GM12878 (cell line): ENCODE results near the gene DNMT3A. TPM values are rescaled to one million over a fixed set of nuclear protein-coding genes. Genes with fewer than 3 reads are reported as not detected.

ENCODE experiments used
- ATAC-seq: fragments of 200-7000 bp; cut with Tn5 transposase; 3 replicates; pipeline ENCODE4 v1.9.1; 2020; ENCODE audit warnings: mild to moderate bottlenecking, moderate library complexity
- BruUV-seq: library from RNA; stranded (reverse); fragments of 400-500 nt; replicated peaks from 2 replicates; lab custom pipeline; 2021; lab: Mats Ljungman, UMichigan
- CTCF ChIA-PET: fragments of 300-600 bp; sonication (Branson Sonifier 250); formaldehyde crosslinking; extraction: SDS; loops from one replicate; lab custom pipeline; 2021; ENCODE audit warnings: inconsistent platforms; lab: Yijun Ruan, JAX
- POLR2A ChIA-PET: fragments of 350-600 bp; formaldehyde crosslinking; extraction: SDS; loops from one replicate; lab custom pipeline; 2021; ENCODE audit warnings: inconsistent platforms; lab: Charles Lee
- RAD21 ChIA-PET: fragments of 300-600 bp; sonication (Branson Sonifier 250); formaldehyde crosslinking; loops from one replicate; lab custom pipeline; 2023; ENCODE audit warnings: antibody characterized with exemption; ENCODE audit not compliant: unreplicated experiment; lab: Charles Lee
- SMC1A ChIA-PET: fragments of 300-600 bp; sonication (Branson Sonifier 250); formaldehyde crosslinking; loops from one replicate; lab custom pipeline; 2023; ENCODE audit not compliant: unreplicated experiment, uncharacterized antibody; lab: Charles Lee
- DNase-seq: peaks from one replicate; pipeline ENCODE4 v3.0.0-alpha.2; 2011; ENCODE audit warnings: low read depth, low spot score
- FAIRE-seq: peaks from 3 replicates; lab custom pipeline; 2011; peaks lifted over from hg19 to GRCh38; lab: Jason Lieb, UNC
- H2AFZ ChIP-seq: 2 replicates; pipeline ENCODE4 v1.6.0; 2011; ENCODE audit warnings: low read depth, low read length, control low read depth; ENCODE audit not compliant: control insufficient read depth
- H3K27ac ChIP-seq: 2 replicates; pipeline ENCODE4 v1.5.1; 2011; ENCODE audit warnings: control low read depth; ENCODE audit not compliant: control insufficient read depth, insufficient read depth
- H3K27me3 ChIP-seq, 2 experiments: replicated peaks in 1 of 2; 2 replicates each; pipeline versions ENCODE4 v1.6.0 to v1.6.1; 2011; ENCODE audit warnings: low read length in 1 of 2; ENCODE audit not compliant: control insufficient read depth in 2 of 2, insufficient read depth in 2 of 2
- H3K36me3 ChIP-seq, 2 experiments: 2 replicates each; pipeline ENCODE4 v1.5.1; 2011; ENCODE audit warnings: low read length in 1 of 2; ENCODE audit not compliant: control insufficient read depth in 2 of 2, insufficient read depth in 2 of 2
- H3K4me1 ChIP-seq: 2 replicates; pipeline ENCODE4 v1.6.1; 2011; ENCODE audit warnings: mild to moderate bottlenecking, low read length, moderate library complexity, mixed read lengths; ENCODE audit not compliant: control insufficient read depth, insufficient read depth
- H3K4me2 ChIP-seq: 2 replicates; pipeline ENCODE4 v1.6.0; 2011; ENCODE audit warnings: control low read depth; ENCODE audit not compliant: control insufficient read depth, insufficient read depth
- H3K4me3 ChIP-seq: fragments of 200-600 bp; sonication (generic); 2 replicates; pipeline ENCODE4 v1.5.1; 2016
- H3K79me2 ChIP-seq: 2 replicates; pipeline ENCODE4 v1.6.0; 2011; ENCODE audit warnings: low read length; ENCODE audit not compliant: control insufficient read depth, insufficient read depth
- H3K9ac ChIP-seq: 2 replicates; pipeline ENCODE4 v1.8.0; 2011; ENCODE audit warnings: low read length, control low read depth, mixed read lengths; ENCODE audit not compliant: control insufficient read depth, insufficient read depth
- H3K9me3 ChIP-seq: replicated peaks from 3 replicates; pipeline ENCODE4 v1.5.1; 2011; ENCODE audit warnings: mild to moderate bottlenecking, low read length; ENCODE audit not compliant: control insufficient read depth, insufficient read depth
- H4K20me1 ChIP-seq: 2 replicates; pipeline ENCODE4 v1.6.0; 2011; ENCODE audit not compliant: control insufficient read depth, insufficient read depth
- FOS ChIP-seq: IDR thresholded peaks from 3 replicates; pipeline ENCODE4 v1.6.1; 2011; ENCODE audit warnings: borderline replicate concordance; ENCODE audit not compliant: insufficient read length; ENCODE audit errors: extremely low read depth
- FOXM1 ChIP-seq: IDR thresholded peaks from 2 replicates; pipeline ENCODE4 v1.6.1; 2012; ENCODE audit warnings: low read depth, mild to moderate bottlenecking, inconsistent platforms, low read length, moderate library complexity
- HDAC6 ChIP-seq: fragments of 200-600 bp; sonication (generic); IDR thresholded peaks from one replicate; pipeline ENCODE4 v1.8.0; 2017; ENCODE audit warnings: antibody characterized with exemption; ENCODE audit not compliant: unreplicated experiment
- IRF4 ChIP-seq: IDR thresholded peaks from 2 replicates; pipeline ENCODE4 v1.6.1; 2011; ENCODE audit warnings: low read depth, low read length
- RCOR1 ChIP-seq: conservative IDR thresholded peaks from 2 replicates; pipeline ENCODE4 v1.6.1; 2012; ENCODE audit warnings: low read depth, low read length, improper control_type of control experiment
- ZNF207 ChIP-seq: fragments of 450-650 bp; IDR thresholded peaks from 2 replicates; pipeline ENCODE4 v1.6.1; 2014; ENCODE audit warnings: antibody characterized with exemption, mild to moderate bottlenecking, borderline replicate concordance
- ZNF217 ChIP-seq: fragments of 450-650 bp; IDR thresholded peaks from 2 replicates; pipeline ENCODE4 v1.6.1; 2017; ENCODE audit warnings: antibody characterized with exemption, mild to moderate bottlenecking
- ZNF622 ChIP-seq: fragments of 450-650 bp; IDR thresholded peaks from 2 replicates; pipeline ENCODE4 v1.6.1; 2017; ENCODE audit warnings: mild to moderate bottlenecking, inconsistent platforms
- WGBS: methylation state at CpG from one replicate; pipeline ENCODE4 v1.1.6; 2016; ENCODE audit warnings: low lambda C conversion rate; ENCODE audit not compliant: insufficient replicate concordance, insufficient coverage; ENCODE audit errors: missing lambda C conversion rate; 5-methylcytosine and 5-hydroxymethylcytosine counted together
- in situ Hi-C: fragments of 300-500 bp; cut with MboI; formaldehyde crosslinking; loops from 9 replicates; pipeline ENCODE4 v1.14.3; 2018; ENCODE audit warnings: mixed read lengths
- intact Hi-C: fragments of 100-400 bp; cut with micrococcal nuclease; formaldehyde crosslinking; loops from one replicate; pipeline ENCODE4 v1.14.2; 2022; ENCODE audit not compliant: unreplicated experiment
- polyA plus RNA-seq, 11 experiments: library from polyadenylated mRNA; depleted of rRNA in 4 of 11; unstranded in 6 of 11; stranded (reverse) in 5 of 11; fragments of >200 nt; fragmentation: Nextera tagmentation in 4 of 11; fragmentation: Illumina TruSeq in 1 of 11; extraction: Ambion mirVana in 4 of 11; extraction: Trizol in 1 of 11; gene quantifications; 1 replicate in 1 of 11; 2 replicates in 10 of 11; pipeline versions ENCODE4 v1.2.1 to v1.2.3, GENCODE V29; 2011 to 2016; ENCODE audit warnings: inconsistent platforms in 2 of 11, missing spikeins in 2 of 11, low read depth in 1 of 11
- total RNA-seq, 4 experiments: library from RNA; depleted of rRNA in 3 of 4; stranded (reverse); fragments of >200 nt in 3 of 4; fragmentation: Illumina TruSeq in 1 of 4; extraction: Trizol in 1 of 4; gene quantifications; 2 replicates each; pipeline versions ENCODE4 v1.2.1 to v1.2.3, GENCODE V29; 2013 to 2021
- TF ChIP-seq, protein P1 (sequence below): fragments of 450-650 bp; IDR thresholded peaks from 2 replicates; pipeline ENCODE4 v1.6.1; 2017; ENCODE audit warnings: low read depth, mild to moderate bottlenecking, moderate library complexity

The DNMT3A gene
- total and polyA plus RNA-seq, 10 of the 15 experiments (the other 5 are each of a cell fraction or from before 2014, with no cell fraction given), result 7.4 to 51.6 (median 17.4) TPM

DNA sequence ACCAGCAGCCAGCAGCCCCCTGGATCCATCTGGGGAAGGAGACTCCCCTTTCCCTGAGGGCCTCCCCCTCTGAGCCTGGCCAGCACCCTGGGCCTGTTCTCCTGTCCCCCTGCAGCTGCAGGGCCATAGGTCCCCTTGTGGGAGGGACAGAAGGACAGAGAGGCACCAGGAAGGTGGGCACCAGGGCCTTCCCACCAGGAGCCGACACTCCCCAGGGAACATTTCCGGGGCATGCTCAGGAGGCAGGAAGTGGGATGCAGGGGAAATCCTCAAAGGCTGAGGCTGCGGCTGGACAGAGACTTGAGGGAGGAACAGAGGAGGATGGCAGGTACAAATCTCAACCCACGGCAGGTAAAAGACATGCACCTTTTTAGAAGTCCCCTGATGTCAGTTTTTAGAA, 14.4 kb upstream of the DNMT3A start:
- Histone ChIP-seq H2AFZ (no peak overlapping the region), H3K9ac (no peak overlapping the region), H3K9me3 (no peaks in the 10 kb centered on the region; the same call in 2 of the 3 replicates), H3K4me3 (no peak overlapping the region), H3K27me3 (0 out of 4 replicates have a peak, but pooled peaks cover 0 to 2% of the 10 kb centered on the region in 2 experiments), H3K4me1 (peaks cover 11% of the 10 kb centered on the region), H3K36me3 (no peaks in the 10 kb centered on the region), H4K20me1 (no peaks in the 10 kb centered on the region), H3K79me2 (no peaks in the 10 kb centered on the region), H3K4me2 (no peak overlapping the region), H3K27ac (no peak overlapping the region)
- TF ChIP-seq ZNF217, result no peak
- no peak for TF ChIP-seq RCOR1
- TF ChIP-seq ZNF622, result no peak
- TF ChIP-seq FOXM1, result no peak
- TF ChIP-seq, protein P1, sequence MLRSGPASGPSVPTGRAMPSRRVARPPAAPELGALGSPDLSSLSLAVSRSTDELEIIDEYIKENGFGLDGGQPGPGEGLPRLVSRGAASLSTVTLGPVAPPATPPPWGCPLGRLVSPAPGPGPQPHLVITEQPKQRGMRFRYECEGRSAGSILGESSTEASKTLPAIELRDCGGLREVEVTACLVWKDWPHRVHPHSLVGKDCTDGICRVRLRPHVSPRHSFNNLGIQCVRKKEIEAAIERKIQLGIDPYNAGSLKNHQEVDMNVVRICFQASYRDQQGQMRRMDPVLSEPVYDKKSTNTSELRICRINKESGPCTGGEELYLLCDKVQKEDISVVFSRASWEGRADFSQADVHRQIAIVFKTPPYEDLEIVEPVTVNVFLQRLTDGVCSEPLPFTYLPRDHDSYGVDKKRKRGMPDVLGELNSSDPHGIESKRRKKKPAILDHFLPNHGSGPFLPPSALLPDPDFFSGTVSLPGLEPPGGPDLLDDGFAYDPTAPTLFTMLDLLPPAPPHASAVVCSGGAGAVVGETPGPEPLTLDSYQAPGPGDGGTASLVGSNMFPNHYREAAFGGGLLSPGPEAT, result no peak
- no peak for TF ChIP-seq HDAC6
- no peak for TF ChIP-seq ZNF207
- no peak for TF ChIP-seq FOS
- TF ChIP-seq IRF4, result no peak
- no TSS peak for BruUV-seq
- FAIRE-seq (no peak), ATAC-seq (no peak), DNase-seq (no peak)
- intact Hi-C loops (no loop called here), in situ Hi-C loops (no loop called here)
- RAD21 ChIA-PET, result no interaction called here
- POLR2A ChIA-PET, result interaction anchor here (0.5 kb wide), 1 partner anchor 52 kb away, joined by 8 read pairs; no protein-coding TSS in a partner anchor
- WGBS, result 49% methylated on average over 4 of the region's 4 CpGs
- SMC1A ChIA-PET, result no interaction called here
- CTCF ChIA-PET, result no interaction called here
